SU-DHL-6 (cell line): ENCODE results near the gene HMX1.

Experiments used
- H2AFZ ChIP-seq: fragments of 200-600 bp; sonication (generic); 2 replicates; pipeline ENCODE4 v1.6.1; 2014; ENCODE audit warnings: low read depth, mild to moderate bottlenecking, moderate library complexity, mixed read lengths, antibody characterized with exemption, low read length; ENCODE audit not compliant: severe bottlenecking
- H3F3A ChIP-seq: fragments of 200-600 bp; shearing (Covaris generic); 2 replicates; pipeline ENCODE4 v1.6.0; 2016; ENCODE audit warnings: antibody characterized with exemption, mild to moderate bottlenecking; ENCODE audit not compliant: insufficient read depth
- H3K27ac ChIP-seq: fragments of 200-600 bp; sonication (generic); 2 replicates; pipeline ENCODE4 v1.5.1; 2016; ENCODE audit warnings: low read depth, mild to moderate bottlenecking, low read length, moderate library complexity, mixed read lengths
- H3K27me3 ChIP-seq: fragments of 200-600 bp; sonication (generic), shearing (Covaris generic); 2 replicates; pipeline ENCODE4 v1.6.0; 2014; ENCODE audit warnings: mild to moderate bottlenecking, low read length
- H3K36me3 ChIP-seq: fragments of 200-600 bp; sonication (generic); 2 replicates; pipeline ENCODE4 v1.6.1; 2014; ENCODE audit warnings: mild to moderate bottlenecking, low read length, mixed read lengths
- H3K4me2 ChIP-seq: fragments of 300-600, 200-600 bp; shearing (Covaris generic), sonication (generic); 2 replicates; pipeline ENCODE4 v1.6.0; 2014; ENCODE audit warnings: low read length, low read depth, mild to moderate bottlenecking; ENCODE audit not compliant: poor library complexity, severe bottlenecking
- H3K4me3 ChIP-seq: fragments of 200-600 bp; sonication (generic); 2 replicates; pipeline ENCODE4 v1.5.1; 2014; ENCODE audit warnings: antibody characterized with exemption, low read length, mild to moderate bottlenecking, mixed read lengths; ENCODE audit not compliant: insufficient read depth, poor library complexity, severe bottlenecking
- H3K79me2 ChIP-seq: fragments of 200-600 bp; sonication (generic); 2 replicates; pipeline ENCODE4 v1.6.1; 2014; ENCODE audit warnings: mild to moderate bottlenecking, low read length, moderate library complexity; ENCODE audit not compliant: insufficient read depth
- H3K9ac ChIP-seq: fragments of 200-600 bp; sonication (generic); 2 replicates; pipeline ENCODE4 v1.7.0; 2014; ENCODE audit warnings: mild to moderate bottlenecking, low read length
- H3K9me2 ChIP-seq: fragments of 200-600 bp; sonication (generic); replicated peaks from 2 replicates; pipeline ENCODE4 v1.6.1; 2014; ENCODE audit warnings: low read length; ENCODE audit not compliant: insufficient read depth
- H3K9me3 ChIP-seq: fragments of 200-600 bp; sonication (generic); 2 replicates; pipeline ENCODE4 v1.6.1; 2014; ENCODE audit warnings: low read length, mixed read lengths; ENCODE audit not compliant: insufficient read depth
- H4K20me1 ChIP-seq: fragments of 200-600 bp; sonication (generic); 2 replicates; pipeline ENCODE4 v1.6.1; 2014; ENCODE audit warnings: low read depth, mild to moderate bottlenecking, antibody characterized with exemption, low read length, moderate library complexity, mixed read lengths
- CTCF ChIP-seq: fragments of 200-600 bp; sonication (generic); IDR thresholded peaks from one replicate; pipeline ENCODE4 v1.5.1; 2017; ENCODE audit warnings: antibody characterized with exemption, mild to moderate bottlenecking, low read length, moderate library complexity; ENCODE audit not compliant: insufficient read depth, poor library complexity, severe bottlenecking
- EZH2phosphoT487 ChIP-seq: fragments of 200-600 bp; sonication (generic), shearing (Covaris generic); conservative IDR thresholded peaks from 2 replicates; pipeline ENCODE4 v1.6.1; 2018; ENCODE audit warnings: mild to moderate bottlenecking, antibody characterized with exemption, low read length, moderate library complexity, mixed read lengths

The HMX1 gene

GRCh38 chr4:8864912-8865680 lies 6.5 kb downstream of the HMX1 start:
- Histone ChIP-seq H3K27ac (no peak overlapping the region), H3K9ac (no peak overlapping the region), H3K27me3 (no peaks in the 10 kb centered on the region), H3K4me3 (no peak overlapping the region), H3K79me2 (no peaks in the 10 kb centered on the region), H4K20me1 (no peaks in the 10 kb centered on the region), H3K9me2 (no peaks in the 10 kb centered on the region), H3K9me3 (no peaks in the 10 kb centered on the region), H2AFZ (no peak overlapping the region), H3F3A (no peaks in the 10 kb centered on the region), H3K4me2 (no peak overlapping the region), H3K36me3 (no peaks in the 10 kb centered on the region)
- TF ChIP-seq EZH2phosphoT487 (no peak), CTCF (no peak)

GRCh38 chr4:8863686-8864682 lies 7.7 kb downstream of the HMX1 start:
- Histone ChIP-seq H3F3A (no peaks in the 10 kb centered on the region), H3K4me3 (no peak overlapping the region), H3K27me3 (no peaks in the 10 kb centered on the region), H3K36me3 (no peaks in the 10 kb centered on the region), H3K79me2 (no peaks in the 10 kb centered on the region), H2AFZ (no peak overlapping the region), H3K27ac (no peak overlapping the region), H3K4me2 (no peak overlapping the region), H3K9me3 (no peaks in the 10 kb centered on the region), H3K9ac (no peak overlapping the region), H4K20me1 (no peaks in the 10 kb centered on the region), H3K9me2 (no peaks in the 10 kb centered on the region)
- TF ChIP-seq EZH2phosphoT487 (no peak), CTCF (no peak)

- Histone ChIP-seq H3K4me3 (no peak overlapping the region), H3K27ac (no peak overlapping the region), H3F3A (no peaks in the 10 kb centered on the region), H3K79me2 (no peaks in the 10 kb centered on the region), H4K20me1 (no peaks in the 10 kb centered on the region), H3K4me2 (no peak overlapping the region), H3K9ac (no peak overlapping the region), H3K36me3 (no peaks in the 10 kb centered on the region), H3K9me3 (no peaks in the 10 kb centered on the region), H3K9me2 (no peaks in the 10 kb centered on the region), H2AFZ (no peak overlapping the region), H3K27me3 (no peaks in the 10 kb centered on the region)
- TF ChIP-seq EZH2phosphoT487 (no peak), CTCF (no peak)
Observed at GRCh38 chr4:8862800-8863685, 8.6 kb downstream of the HMX1 start.
